GM18907 (cell line): ENCODE results near the gene TIMM22.

Experiments
- ATAC-seq: cut with Tn5 transposase; IDR thresholded peaks from one replicate; pipeline ENCODE4 v1.9.1; 2021; ENCODE audit warnings: mild to moderate bottlenecking, moderate library complexity; ENCODE audit not compliant: unreplicated experiment

The TIMM22 gene

DNA sequence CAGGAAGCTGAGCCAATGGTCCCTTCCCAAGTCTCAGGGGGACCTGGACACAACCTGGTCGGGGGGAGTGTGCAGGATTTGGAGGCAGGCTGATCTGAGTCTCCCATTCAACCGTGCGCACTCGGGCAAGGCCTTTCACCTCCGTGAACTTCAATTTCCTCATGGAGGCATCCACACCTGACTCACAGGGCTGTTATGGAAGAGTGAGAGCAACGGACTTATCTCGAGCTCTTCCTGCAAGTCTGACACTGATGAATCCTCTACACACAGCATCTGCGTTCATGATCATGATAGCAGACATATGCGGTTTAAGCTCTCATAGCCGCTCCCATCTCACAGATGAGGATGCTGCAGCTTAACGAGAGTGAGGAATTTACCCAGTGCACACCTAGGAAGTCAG is 21.6 kb downstream of the TIMM22 start:
- no peak for ATAC-seq

DNA sequence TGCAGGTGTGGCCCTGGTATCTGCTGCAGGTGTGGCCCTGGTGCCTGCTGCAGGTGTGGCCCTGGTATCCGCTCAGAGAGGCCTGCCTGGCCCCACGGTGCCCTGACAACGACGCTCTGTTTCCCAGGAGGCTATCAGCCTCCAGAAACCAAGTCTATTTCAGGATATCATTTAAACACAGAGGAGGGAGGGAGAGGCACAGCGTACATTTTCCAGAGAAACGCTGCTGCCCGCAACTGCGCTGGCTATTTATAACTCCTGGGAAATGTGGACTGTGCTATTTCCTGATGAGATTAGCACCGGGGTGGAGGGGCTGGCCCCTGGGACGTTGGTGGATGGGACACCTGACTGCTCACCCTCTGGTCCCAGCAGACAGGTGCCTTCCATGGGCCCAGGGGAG is 22.5 kb downstream of the TIMM22 start:
- no peak for ATAC-seq

DNA sequence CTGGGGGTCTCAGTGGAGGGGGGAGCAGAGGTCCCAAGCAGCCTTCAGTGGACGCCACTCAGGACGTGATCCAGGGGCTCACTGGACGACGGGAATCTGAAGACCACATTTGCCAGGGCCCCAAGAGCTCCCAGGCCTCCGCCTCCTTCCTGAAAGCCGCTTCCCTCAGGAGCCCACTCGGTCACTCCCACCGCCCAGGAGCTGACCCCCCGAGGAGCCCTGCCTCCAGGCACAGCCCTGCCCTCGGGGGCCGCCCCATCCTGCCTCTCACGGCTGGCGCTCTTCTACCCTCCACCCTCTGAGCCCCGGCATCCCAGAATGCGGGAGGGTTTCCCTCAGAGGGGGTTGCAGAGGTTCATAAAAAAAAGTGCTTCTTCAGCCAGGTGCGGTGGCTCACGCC is 24.2 kb downstream of the TIMM22 start:
- no peak for ATAC-seq

DNA sequence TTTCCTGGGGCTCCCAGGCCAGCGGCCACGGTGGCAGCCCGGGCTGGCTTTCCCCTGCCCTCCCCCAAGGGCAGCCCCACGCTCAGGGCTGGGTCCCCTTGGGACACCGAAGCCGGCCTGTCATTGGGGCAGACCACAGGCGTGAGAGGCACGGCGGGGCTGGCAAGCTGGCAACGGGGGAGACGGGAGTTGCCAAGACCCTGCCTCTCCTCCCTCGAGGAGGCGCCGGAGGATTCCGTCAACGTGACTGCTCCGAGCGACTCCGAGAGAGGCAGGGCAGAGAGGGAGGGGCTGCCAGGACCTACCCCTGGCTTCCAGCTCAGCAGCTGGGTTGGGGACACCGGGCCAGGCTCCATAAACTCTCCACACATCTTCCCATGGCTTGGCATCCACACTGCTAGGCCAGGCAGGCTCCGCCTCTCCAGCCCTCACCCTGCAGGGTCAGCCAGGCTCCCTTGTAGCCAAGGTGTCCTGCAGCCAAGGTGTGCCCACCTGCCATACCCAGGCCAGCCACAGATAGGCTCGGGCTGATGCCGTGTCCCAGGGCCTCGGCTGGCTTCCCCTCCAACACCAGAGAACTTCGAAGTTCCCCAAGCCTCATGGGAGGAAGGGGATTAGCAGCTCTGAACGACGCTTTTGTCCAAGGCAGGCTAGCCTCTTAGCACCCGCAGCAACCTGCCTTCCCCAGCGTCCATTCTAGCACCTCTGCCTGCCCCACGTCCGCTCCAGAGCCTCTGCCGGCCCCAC is 25.5 kb downstream of the TIMM22 start:
- ATAC-seq: no peak

DNA sequence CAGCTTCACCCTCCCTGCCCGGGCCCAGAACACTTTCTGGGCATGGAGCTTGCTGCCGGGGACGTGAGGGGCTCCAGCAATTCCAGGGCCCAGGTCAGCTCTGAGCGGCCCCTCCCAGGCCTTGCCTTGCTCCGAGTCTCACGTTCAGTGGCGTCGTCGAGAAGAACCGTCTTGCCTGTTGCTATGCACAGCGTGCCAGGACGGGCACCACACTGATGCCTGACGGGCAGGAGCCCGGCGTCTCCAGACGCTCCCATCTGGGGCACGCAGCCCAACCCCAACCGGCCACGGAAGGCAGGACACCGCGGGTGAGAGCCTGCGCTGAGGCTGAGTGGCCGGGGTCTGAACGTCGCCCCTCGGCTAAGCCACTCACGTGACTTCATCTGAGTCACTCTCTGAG is 27.1 kb downstream of the TIMM22 start:
- ATAC-seq: no peak

DNA sequence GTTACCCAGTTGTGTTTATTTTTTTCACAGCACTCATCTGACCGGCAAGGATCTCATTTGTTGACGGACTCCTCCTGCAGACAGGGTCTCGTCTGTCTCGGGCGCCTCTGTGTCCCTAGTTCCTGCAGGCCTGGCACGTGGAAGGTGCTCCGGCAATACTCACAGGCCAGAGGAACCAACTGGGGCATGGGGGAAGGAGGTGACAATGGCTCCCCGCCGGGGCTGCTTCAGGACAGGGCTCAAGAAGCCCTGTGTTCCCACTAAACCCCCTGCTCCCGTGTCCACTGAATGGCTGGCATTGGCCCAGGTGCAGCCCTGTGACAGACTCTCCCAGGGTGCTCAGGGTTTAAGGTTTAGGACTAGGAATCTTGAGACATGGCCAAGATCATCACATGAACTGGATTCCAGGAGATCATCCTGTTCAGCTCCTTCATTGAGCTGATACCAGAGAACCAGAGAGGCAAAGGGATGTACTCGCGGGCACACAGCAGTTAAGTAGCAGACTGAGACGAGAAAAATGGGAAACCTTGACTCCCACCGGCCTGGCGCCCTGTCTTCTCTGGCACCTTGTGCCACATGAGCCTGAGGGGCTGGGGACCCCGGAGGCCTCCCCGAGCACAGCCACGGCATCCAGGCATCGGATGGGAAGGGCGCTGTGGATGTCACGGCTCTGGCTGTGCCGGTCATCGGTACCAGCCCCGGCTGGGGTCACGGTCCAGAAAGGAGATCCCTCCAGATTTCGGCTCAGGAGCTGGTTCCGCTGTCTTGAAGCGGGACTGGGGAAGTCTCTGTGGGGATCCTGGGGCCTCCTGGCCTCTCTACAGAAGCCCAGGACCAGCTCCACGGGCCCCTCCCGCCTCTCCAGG is 29.0 kb downstream of the TIMM22 start:
- no peak for ATAC-seq

DNA sequence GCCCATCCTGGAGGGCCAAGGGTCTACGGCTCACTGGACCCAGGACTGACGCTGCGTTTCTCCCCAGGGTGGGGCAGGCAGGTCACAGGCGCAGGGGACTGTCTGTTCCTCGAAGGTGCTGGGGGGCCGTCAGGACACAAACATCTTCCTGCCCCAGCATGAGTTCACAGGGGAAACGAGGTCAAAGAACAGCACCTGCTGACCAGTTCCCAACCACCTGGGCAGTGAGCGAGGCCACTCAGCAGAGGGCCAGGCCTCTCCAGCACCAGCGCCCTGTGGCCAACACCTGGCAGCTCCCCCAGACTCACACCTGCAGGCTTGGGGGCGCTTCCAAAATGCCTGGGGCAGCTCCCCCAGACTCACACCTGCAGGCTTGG is 29.7 kb downstream of the TIMM22 start:
- ATAC-seq: no peak

DNA sequence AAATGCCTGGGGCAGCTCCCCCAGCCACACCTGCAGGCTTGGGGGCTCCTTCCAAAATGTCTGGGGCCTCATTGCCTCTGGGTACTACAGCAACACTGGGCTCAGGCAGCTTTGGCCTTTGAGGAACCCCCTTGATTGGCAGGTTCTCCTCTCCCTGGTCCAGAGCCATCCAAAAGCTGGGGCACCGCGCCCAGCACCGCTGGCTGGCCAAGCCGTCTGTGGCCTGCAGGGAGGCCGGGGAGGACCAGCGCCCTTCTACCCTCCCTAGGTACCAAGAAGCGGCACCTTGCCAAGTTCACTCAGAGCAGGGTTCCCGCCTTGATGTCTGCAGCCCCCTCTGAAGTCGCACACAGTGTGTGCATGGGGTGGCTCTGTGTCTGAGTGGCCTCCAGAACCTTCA is 30.1 kb downstream of the TIMM22 start:
- no peak for ATAC-seq

DNA sequence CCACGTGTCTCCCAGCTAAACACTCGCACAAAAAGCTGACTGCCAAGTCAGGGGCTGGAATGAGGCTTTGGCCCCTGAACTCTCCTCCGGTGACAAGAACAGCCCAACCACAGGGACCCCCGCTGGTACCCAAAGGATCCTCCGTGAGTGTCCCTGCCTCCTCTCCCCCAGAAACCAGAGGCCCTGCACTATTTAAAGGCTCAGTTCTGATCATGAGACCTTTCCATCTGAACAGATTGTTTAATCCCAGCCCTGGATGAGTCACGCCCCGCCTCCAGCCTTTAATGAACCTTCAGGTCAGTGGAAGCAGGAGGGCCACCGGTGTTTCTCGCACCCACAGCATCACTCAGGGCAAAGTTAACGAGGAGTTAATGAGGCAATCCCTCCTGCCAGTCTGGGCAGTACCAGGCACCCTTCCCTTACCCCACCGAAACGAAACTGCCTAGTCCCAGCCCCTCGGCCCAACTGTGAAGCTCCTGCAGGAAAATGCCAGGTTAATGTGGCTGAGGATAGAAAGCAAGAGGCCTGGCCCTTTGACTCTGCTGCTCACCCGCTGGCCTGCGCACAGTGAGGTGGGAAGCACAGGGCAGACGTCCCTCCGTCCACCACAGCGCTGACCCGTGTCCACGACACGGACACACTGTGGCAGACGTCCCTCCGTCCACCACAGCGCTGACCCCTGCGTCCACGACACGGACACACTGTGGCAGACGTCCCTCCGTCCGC is 32.4 kb downstream of the TIMM22 start:
- ATAC-seq: no peak

DNA sequence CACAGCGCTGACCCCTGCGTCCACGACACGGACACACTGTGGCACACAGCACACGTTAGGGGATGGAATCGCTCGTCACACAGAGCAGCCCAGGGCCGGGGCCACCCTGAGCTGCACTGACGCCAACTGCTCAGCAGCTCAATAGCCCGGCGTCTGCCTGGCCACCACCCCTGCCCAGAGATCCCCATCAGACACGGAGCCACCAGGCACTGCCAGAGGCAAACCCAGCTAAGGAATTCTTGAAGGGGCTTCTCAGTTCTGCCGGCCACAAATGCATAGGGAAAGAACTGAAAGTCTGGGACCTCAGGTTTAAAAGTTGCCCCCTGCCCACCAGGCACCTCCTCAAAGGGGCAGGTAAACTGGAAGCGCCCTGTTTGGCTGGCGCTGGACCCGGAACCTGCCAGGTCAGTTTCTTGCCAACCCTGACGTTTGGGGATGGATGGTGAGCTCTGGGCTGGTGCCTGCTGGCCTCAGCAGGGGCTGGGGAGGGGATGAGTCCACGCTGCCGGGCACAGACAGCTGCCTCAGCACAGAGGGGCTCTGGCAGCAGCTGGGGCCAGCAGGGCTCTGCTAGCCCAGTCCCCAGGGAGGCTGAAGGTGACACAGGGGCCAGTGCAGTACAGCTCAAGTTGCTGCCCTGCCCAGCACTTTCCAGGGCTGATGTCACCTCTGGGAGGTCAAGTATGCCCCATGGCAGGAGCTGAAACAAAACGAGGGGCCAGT is 33.2 kb downstream of the TIMM22 start:
- ATAC-seq: no peak

DNA sequence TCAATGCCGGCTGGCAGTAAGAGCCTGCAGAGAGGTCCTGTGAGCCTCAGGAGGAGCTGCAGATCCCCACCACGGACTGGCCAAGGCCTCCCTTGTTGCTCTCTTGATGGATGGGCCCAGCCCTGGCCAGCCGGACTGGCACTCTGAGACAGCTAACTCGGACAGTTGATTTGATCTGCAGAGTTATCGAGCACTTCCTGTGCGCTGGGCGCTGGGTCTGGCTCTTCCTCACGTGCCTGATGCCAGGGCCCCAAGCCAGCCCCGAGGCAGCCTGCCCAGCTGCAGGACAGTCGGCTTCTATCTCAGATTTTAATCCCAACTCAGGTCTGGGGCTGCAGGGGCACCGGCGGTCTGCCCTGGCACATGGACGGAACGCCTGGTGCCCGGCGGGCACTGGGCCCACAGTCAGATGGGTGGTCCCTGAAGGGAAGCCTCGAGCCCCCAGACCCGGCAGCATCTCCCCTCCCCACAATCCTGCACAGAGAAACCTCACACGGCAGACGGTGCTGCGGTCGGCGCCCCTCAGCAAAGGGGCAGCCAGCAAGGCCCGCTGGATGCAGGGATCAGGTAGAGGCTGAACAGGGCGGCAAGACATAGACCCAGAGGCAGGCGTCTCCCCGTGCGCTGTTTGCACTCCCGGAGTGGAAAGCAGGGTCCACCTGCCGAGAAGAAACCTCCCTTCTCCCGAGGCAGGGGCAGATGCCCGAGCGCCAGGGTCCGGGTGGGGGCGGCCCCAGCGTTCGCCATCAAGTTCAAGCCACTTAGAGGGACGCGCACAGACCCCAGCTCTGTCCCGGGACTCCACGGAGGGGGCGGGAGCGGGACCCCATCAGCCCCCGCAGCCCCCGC is 34.0 kb downstream of the TIMM22 start:
- ATAC-seq: no peak

DNA sequence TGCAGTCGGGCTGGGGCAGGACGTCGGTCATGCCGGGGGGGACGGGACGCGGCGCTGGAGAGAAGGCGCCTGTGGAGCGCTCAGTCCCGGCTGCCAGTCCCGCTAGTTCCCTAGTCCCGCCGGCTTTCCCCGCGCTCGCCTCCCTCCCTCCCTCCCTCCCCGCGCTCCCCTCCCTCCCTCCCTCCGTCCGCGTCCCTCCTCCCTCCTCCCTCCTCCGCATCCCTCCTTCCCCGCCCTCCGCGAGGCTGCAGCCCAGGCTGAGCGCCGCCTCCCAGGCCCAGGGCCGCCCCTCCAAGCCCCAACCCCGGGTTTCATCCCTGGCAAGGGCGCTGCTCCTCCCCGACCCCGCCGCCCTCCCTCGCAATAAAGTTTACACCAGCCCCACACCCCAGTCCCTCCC is 34.8 kb downstream of the TIMM22 start:
- ATAC-seq: no peak

DNA sequence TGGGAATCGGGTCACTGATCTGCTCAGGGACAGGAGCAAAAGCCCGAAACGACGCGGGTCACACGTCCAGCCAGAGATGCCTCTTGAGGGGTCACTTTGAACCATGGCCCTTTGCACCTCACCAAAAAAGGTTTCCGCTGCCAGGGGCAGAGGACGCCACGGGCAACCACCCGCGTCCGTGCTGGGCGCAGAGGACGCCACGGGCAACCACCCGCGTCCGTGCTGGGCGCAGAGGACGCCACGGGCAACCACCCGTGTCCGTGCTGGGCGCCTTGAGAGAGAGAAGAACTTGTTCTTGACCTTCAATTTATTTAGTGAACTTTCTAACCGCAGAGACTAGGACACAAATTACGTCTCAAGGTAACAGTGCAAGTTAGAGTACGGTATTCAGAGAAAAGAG is 35.5 kb downstream of the TIMM22 start:
- no peak for ATAC-seq

DNA sequence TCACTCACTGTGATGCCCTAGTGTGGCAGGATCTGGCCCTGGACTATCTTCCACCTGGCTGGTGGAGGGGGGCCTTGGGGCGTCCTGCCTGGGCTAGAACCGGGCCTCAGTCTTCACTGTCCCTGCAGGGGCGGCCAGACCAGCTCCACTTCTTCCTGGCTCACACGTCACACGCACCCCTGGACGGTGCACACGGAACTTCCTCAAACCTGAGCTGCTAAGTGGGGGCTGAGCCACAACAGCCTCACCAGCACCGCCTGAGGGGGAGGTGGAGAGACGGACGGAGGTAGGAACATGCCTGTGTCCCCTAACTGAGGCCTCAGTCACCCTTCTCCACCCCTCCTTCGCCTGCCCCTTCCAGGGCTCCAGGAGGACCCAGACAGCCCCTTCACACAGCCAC is 36.6 kb downstream of the TIMM22 start:
- ATAC-seq: no peak

DNA sequence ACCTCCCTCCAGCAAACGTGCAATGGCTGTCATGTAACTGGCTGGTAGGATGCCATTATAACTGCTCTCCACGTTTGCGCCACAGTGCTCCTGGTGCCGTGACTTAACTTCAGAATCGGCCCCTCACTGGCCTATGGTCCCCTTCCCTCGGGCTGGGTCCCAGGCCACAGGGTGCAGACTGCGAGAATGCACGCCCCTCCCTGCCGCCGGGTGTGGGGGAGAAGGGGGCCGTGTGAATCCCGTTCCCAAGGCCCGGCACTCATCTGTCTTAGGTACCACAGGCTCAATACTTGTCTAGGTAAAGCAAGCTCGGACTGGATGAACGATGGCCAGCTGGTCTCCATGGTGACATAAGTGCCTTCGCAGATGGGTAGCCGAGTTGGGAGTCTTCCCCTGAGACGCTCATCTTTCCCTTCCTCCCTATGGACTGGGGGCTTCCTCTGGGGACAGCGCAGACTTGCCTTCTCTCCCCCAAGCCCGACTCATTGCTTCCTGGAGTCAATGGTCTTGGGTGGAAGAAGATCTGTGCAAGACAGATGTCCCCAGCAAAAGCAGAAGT is 37.8 kb downstream of the TIMM22 start:
- ATAC-seq: no peak

DNA sequence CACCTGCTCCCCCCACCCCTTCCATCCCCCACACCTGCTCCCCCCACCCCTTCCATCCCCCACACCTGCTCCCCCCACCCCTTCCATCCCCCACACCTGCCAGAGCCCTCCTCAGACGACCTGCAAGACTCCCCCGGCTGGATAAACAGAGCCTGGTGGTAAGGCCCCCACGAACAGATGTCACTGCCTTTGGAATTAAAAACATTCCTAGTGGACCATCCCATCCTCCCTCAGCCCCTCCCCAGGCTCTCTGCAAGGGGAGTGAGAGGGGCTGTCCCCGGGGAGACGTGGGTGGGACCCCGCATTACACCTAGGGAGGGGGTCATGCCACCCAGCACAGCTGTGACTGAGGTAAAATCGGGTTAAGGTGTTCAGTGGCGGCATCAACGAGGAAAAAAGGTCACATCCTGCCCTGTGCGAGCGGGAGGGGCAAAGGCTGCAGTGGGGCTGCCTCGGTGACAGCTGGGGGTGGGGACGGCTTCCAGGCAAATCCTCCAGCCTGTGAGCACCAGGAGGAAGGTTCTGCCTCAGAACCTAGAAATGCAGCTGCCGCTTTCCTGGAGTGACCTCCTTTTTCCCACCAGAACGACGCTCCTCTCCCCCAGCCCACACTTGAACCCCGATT is 38.7 kb downstream of the TIMM22 start:
- no peak for ATAC-seq

DNA sequence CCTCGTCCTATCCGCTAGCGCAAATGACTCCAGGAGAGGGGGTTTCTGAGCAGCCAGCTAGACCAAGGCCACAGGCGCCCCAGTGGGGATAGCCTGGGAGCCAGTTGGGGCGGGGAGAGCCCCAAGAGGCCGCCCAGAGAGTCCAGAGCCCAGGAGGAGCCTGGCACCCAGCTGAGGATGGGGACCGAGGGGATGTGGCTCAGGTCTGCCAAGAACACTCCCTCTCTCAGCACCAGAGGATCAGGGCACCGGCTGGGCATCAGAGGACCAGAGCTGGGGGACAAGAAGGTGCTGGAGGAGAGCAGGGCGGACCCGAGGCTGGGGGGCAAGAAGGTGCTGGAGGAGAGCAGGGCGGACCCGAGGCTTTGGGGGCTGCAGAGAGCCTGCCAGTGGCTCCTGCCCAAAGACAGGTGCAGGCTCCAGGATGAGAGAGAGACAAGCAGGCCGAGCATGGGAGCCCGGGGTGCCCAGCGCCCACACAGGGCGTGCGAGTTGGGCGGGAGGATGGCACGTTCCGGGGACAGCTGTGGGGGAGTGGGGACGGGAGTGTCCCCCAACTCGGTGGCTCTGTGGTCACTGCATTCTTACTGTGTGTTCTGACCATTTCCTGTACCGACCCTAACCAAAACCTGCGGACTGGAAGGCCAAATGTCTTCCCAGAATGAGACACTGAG is 39.4 kb downstream of the TIMM22 start:
- ATAC-seq: no peak

DNA sequence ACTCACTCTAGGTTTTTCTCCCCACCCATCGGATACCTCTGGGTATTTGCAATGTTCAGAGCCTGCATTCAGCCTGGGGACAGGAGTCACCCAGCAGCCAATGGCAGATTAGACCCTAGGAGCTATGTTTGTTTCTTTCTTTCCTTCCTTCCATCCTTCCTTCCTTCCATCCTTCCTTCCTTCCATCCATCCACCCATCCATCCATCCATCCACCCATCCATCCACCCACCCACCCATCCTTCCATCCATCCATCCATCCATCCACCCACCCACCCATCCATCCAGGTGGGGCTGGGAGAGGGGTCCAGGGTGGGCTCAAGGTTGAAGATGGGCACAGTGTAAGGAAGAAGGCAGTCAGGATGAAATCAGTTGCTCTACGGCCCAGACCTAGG is 39.9 kb downstream of the TIMM22 start:
- no peak for ATAC-seq
